Upper lobe of left lung (tissue), 6 donors: ENCODE results near the gene KRTAP5-1. TPM values are rescaled to one million over a fixed set of nuclear protein-coding genes. Genes with fewer than 3 reads are reported as not detected.

Experiments used
- ATAC-seq, 2 donors: fragments of 200-7000 bp; cut with Tn5 transposase; one replicate each; pipeline ENCODE4 v1.9.1; 2022; ENCODE audit warnings: mild to moderate bottlenecking in 2 of 2, moderate library complexity in 2 of 2; ENCODE audit not compliant: low FRiP score in 2 of 2
- DNase-seq, 2 donors: peaks; one replicate each; pipeline ENCODE4 v3.0.0-alpha.2; 2019 to 2020
- H3K27ac ChIP-seq, 4 donors: fragments of 200-600 bp; sonication (generic); one replicate each; pipeline ENCODE4 v1.5.1; 2016 to 2019
- H3K27me3 ChIP-seq, 4 donors: fragments of 200-600 bp; sonication (generic); one replicate each; pipeline ENCODE4 v1.5.1; 2017 to 2019
- H3K36me3 ChIP-seq, 4 donors: fragments of 200-600 bp; sonication (generic); one replicate each; pipeline ENCODE4 v1.5.1; 2016 to 2019
- H3K4me1 ChIP-seq, 4 donors: fragments of 200-600 bp; sonication (generic); one replicate each; pipeline ENCODE4 v1.5.1; 2018 to 2019
- H3K4me3 ChIP-seq, 4 donors: fragments of 200-600 bp; sonication (generic); one replicate each; pipeline ENCODE4 v1.5.1; 2017 to 2019; ENCODE audit warnings: mild to moderate bottlenecking in 2 of 4, moderate library complexity in 1 of 4
- H3K9me3 ChIP-seq, 4 donors: fragments of 200-600 bp; sonication (generic); one replicate each; pipeline ENCODE4 v1.5.1; 2018 to 2019
- CTCF ChIP-seq, 6 experiments: fragments of 450-650 bp in 4 of 6; fragments of 200-600 bp in 2 of 6; sonication (generic) in 2 of 6; IDR thresholded peaks; one replicate each; pipeline ENCODE4 v1.5.1; 2016 to 2019; ENCODE audit warnings: antibody characterized with exemption in 6 of 6
- EP300 ChIP-seq, 4 donors: sonication (generic); formaldehyde crosslinking; IDR thresholded peaks; one replicate each; pipeline ENCODE4 v1.5.1; 2017; ENCODE audit warnings: antibody characterized with exemption in 4 of 4, control low read depth in 2 of 4
- POLR2A ChIP-seq, 4 donors: fragments of 450-650 bp; IDR thresholded peaks; one replicate each; pipeline ENCODE4 v1.5.1; 2016 to 2017; ENCODE audit warnings: antibody characterized with exemption in 4 of 4, mild to moderate bottlenecking in 2 of 4
- POLR2AphosphoS5 ChIP-seq, 2 donors: sonication (generic); formaldehyde crosslinking; IDR thresholded peaks; one replicate each; pipeline ENCODE4 v1.5.1; 2017; ENCODE audit warnings: antibody characterized with exemption in 2 of 2
- WGBS, 2 donors: methylation state at CpG; one replicate each; pipeline ENCODE4 v1.1.5; 2017 to 2018; 5-methylcytosine and 5-hydroxymethylcytosine counted together
- total RNA-seq, 6 donors: library from RNA; depleted of rRNA in 4 of 6; stranded (reverse); fragments of >200 nt in 4 of 6; gene quantifications; one replicate each; pipeline versions ENCODE4 v1.1.0 to v1.2.1, GENCODE V29; 2016 to 2021
- donor health status: DM: no; HTN: no; CAD: no; lungs with moderate emphysema.
- donor health status: DM: no; HTN: yes; CAD: no; lungs with severe emphysema.

KRTAP5-1 gene
- total RNA-seq, 6 donors from 2014 or later = not detected

- Histone ChIP-seq H3K4me3 (no peak overlapping the region), H3K36me3 (peaks cover 0 to 58% (median 19%) of the 10 kb centered on the region in 4 donors), H3K4me1 (peaks cover 23 to 36% (median 29%) of the 10 kb centered on the region in 4 donors), H3K27ac (peak overlapping the region in 2 of 4 donors; percentile 87 to 88), H3K9me3 (no peaks in the 10 kb centered on the region), H3K27me3 (no peaks in the 10 kb centered on the region)
- WGBS, 2 donors = 91 to 100% methylated on average over 5 to 7 of the region's 8 CpGs
- DNase-seq (peak in 1 of 2 donors; percentile 24), ATAC-seq (no peak)
- no peak for TF ChIP-seq POLR2A (IDR thresholded peaks at IDR 0.05)
- no peak for TF ChIP-seq POLR2AphosphoS5 (IDR thresholded peaks at IDR 0.05)
- no peak for TF ChIP-seq EP300 (IDR thresholded peaks at IDR 0.05)
- TF ChIP-seq CTCF (IDR thresholded peaks at IDR 0.05) = no peak
These were observed 24.3 kb downstream of the KRTAP5-1 start for GRCh38 chr11:1560649-1561251.

GRCh38 chr11:1560002-1560648 lies 25.0 kb downstream of the KRTAP5-1 start:
- WGBS, 2 donors = 89 to 91% methylated on average over 11 to 14 of the region's 15 CpGs
- Histone ChIP-seq H3K36me3 (peaks cover 0 to 54% (median 17%) of the 10 kb centered on the region in 4 donors), H3K4me3 (no peak overlapping the region), H3K9me3 (no peaks in the 10 kb centered on the region), H3K27ac (peak overlapping the region; percentile 85 to 88 (median 86)), H3K4me1 (peaks cover 23 to 36% (median 30%) of the 10 kb centered on the region in 4 donors), H3K27me3 (no peaks in the 10 kb centered on the region)
- ATAC-seq (no peak), DNase-seq (peak in 1 of 2 donors; percentile 67)
- TF ChIP-seq CTCF (IDR thresholded peaks at IDR 0.05) (no peak), POLR2AphosphoS5 (IDR thresholded peaks at IDR 0.05) (no peak), POLR2A (IDR thresholded peaks at IDR 0.05) (no peak), EP300 (IDR thresholded peaks at IDR 0.05) (no peak)

- H3K36me3 ChIP-seq = peaks cover 0 to 48% (median 17%) of the 10 kb centered on the region in 4 donors
- peak; percentile 73 to 89 for ATAC-seq
- H3K4me3 ChIP-seq = peak overlapping the region in 3 of 4 donors; percentile 11 to 33 (median 23)
- TF ChIP-seq CTCF (IDR thresholded peaks at IDR 0.05) = peak in 3 of 6 experiments; percentile 15 to 32 (median 29)
- peak in 1 of 4 donors; percentile 48 for TF ChIP-seq EP300 (IDR thresholded peaks at IDR 0.05)
- TF ChIP-seq POLR2A (IDR thresholded peaks at IDR 0.05) = peak in 2 of 4 donors; percentile 13 to 52
- peak in 1 of 2 donors; percentile 68 for TF ChIP-seq POLR2AphosphoS5 (IDR thresholded peaks at IDR 0.05)
- DNase-seq = peak; percentile 93 to 95
- no peaks in the 10 kb centered on the region for H3K9me3 ChIP-seq
- peak overlapping the region; percentile 85 to 88 (median 86) for H3K27ac ChIP-seq
- peaks cover 23 to 34% (median 33%) of the 10 kb centered on the region in 4 donors for H3K4me1 ChIP-seq
- 37 to 56% methylated on average over 7 to 24 of the region's 29 CpGs for WGBS, 2 donors
- H3K27me3 ChIP-seq = no peaks in the 10 kb centered on the region
These were observed 25.8 kb downstream of the KRTAP5-1 start for GRCh38 chr11:1559111-1559951.

GRCh38 chr11:1558775-1559110 lies 26.3 kb downstream of the KRTAP5-1 start:
- peak in 1 of 2 donors; percentile 0 for ATAC-seq

More at GRCh38 chr11:1558775-1559110, 26.3 kb downstream of the KRTAP5-1 start:
- DNase-seq = no peak
- peak overlapping the region in 3 of 4 donors; percentile 11 to 33 (median 23) for H3K4me3 ChIP-seq
- 58 to 63% methylated on average over 7 to 8 of the region's 12 CpGs for WGBS, 2 donors
- peak overlapping the region; percentile 85 to 88 (median 86) for H3K27ac ChIP-seq
- H3K27me3 ChIP-seq = no peaks in the 10 kb centered on the region
- no peak for TF ChIP-seq CTCF (IDR thresholded peaks at IDR 0.05)
- TF ChIP-seq POLR2A (IDR thresholded peaks at IDR 0.05) = no peak
- no peak for TF ChIP-seq POLR2AphosphoS5 (IDR thresholded peaks at IDR 0.05)
- TF ChIP-seq EP300 (IDR thresholded peaks at IDR 0.05) = no peak
- H3K4me1 ChIP-seq = peaks cover 23 to 37% (median 33%) of the 10 kb centered on the region in 4 donors
- no peaks in the 10 kb centered on the region for H3K9me3 ChIP-seq
- peaks cover 0 to 44% (median 17%) of the 10 kb centered on the region in 4 donors for H3K36me3 ChIP-seq
